Panc1 (cell line): ENCODE results near the gene TUBG2. TPM values are rescaled to one million over a fixed set of nuclear protein-coding genes. Genes with fewer than 3 reads are reported as not detected.

Experiments used
- ATAC-seq: fragments of 200-7000 bp; cut with Tn5 transposase; 2 replicates; pipeline ENCODE4 v1.9.1; 2020; ENCODE audit warnings: mild to moderate bottlenecking, moderate library complexity
- BruUV-seq: library from RNA; stranded (reverse); fragments of 400-500 nt; replicated peaks from 2 replicates; lab custom pipeline; 2021; lab: Mats Ljungman, UMichigan
- CTCF ChIA-PET: fragments of 300-600 bp; sonication (Branson Sonifier 250); formaldehyde crosslinking; loops from one replicate; lab custom pipeline; 2022; ENCODE audit warnings: antibody characterized with exemption; lab: Charles Lee
- POLR2A ChIA-PET: fragments of 300-600 bp; sonication (Branson Sonifier 250); formaldehyde crosslinking; loops from one replicate; lab custom pipeline; 2022; ENCODE audit warnings: antibody characterized with exemption; lab: Charles Lee
- DNase-seq: peaks from one replicate; pipeline ENCODE4 v3.0.0-alpha.2; 2010; ENCODE audit warnings: low read depth, low spot score
- H3K27ac ChIP-seq: 2 replicates; pipeline ENCODE4 v1.5.1; 2011; ENCODE audit warnings: mild to moderate bottlenecking, low read length, inconsistent platforms
- H3K27me3 ChIP-seq: fragments of 200-500 bp; sonication (Bioruptor generic); 2 replicates; pipeline ENCODE4 v1.6.0; 2014; ENCODE audit warnings: low read length, inconsistent platforms; ENCODE audit not compliant: control insufficient read depth, insufficient read depth
- H3K36me3 ChIP-seq: fragments of 200-500 bp; sonication (Bioruptor generic); 2 replicates; pipeline ENCODE4 v1.5.1; 2014; ENCODE audit warnings: inconsistent platforms, mild to moderate bottlenecking, low read length, moderate library complexity; ENCODE audit not compliant: control insufficient read depth, insufficient read depth
- H3K4me1 ChIP-seq: 2 replicates; pipeline ENCODE4 v1.5.1; 2011; ENCODE audit warnings: inconsistent platforms, mild to moderate bottlenecking, low read length, moderate library complexity; ENCODE audit not compliant: control insufficient read depth, insufficient read depth
- H3K4me3 ChIP-seq, 2 experiments: 2 replicates each; pipeline ENCODE4 v1.5.1; 2011 to 2012; ENCODE audit warnings: low read depth in 2 of 2, low read length in 2 of 2, mild to moderate bottlenecking in 2 of 2, inconsistent platforms in 1 of 2, moderate library complexity in 1 of 2
- H3K9me3 ChIP-seq: fragments of 200-500 bp; sonication (Bioruptor generic); 2 replicates; pipeline ENCODE4 v1.5.1; 2014; ENCODE audit warnings: low read depth, mild to moderate bottlenecking, inconsistent platforms, low read length, moderate library complexity; ENCODE audit not compliant: control insufficient read depth, insufficient read depth
- CTCF ChIP-seq: fragments of 450-650 bp; IDR thresholded peaks from 2 replicates; pipeline ENCODE4 v1.5.1; 2017; ENCODE audit warnings: mild to moderate bottlenecking
- POLR2AphosphoS5 ChIP-seq: IDR thresholded peaks from 2 replicates; pipeline ENCODE4 v1.6.1; 2012; ENCODE audit warnings: mild to moderate bottlenecking, low read depth, low read length, moderate library complexity
- REST ChIP-seq, 2 experiments: IDR thresholded peaks; 2 replicates each; pipeline ENCODE4 v1.6.1; 2011 to 2012; ENCODE audit warnings: low read depth in 2 of 2, control low read depth in 1 of 2, low read length in 1 of 2, mild to moderate bottlenecking in 1 of 2, moderate library complexity in 1 of 2; ENCODE audit not compliant: insufficient read depth in 1 of 2
- SIN3A ChIP-seq: IDR thresholded peaks from 2 replicates; pipeline ENCODE4 v1.6.1; 2012; ENCODE audit warnings: low read depth, mild to moderate bottlenecking, low read length, moderate library complexity, borderline replicate concordance; ENCODE audit not compliant: insufficient read depth
- TCF7L2 ChIP-seq: IDR thresholded peaks from 2 replicates; pipeline ENCODE4 v1.6.1; 2011; ENCODE audit warnings: mild to moderate bottlenecking, low read depth, low read length, inconsistent platforms
- in situ Hi-C: cut with HindIII; loops from 2 replicates; pipeline ENCODE4 v1.10.0; 2016; ENCODE audit warnings: low sequenced_read_pairs, low pct_unique_long_range_greater_than_20kb
- intact Hi-C: fragments of 100-400 bp; cut with micrococcal nuclease; formaldehyde crosslinking; loops from one replicate; pipeline ENCODE4 v1.10.0; 2022; ENCODE audit not compliant: unreplicated experiment
- total RNA-seq: library from RNA; stranded (reverse); gene quantifications from one replicate; pipeline ENCODE4 v1.2.1, GENCODE V29; 2021; ENCODE audit not compliant: unreplicated experiment

The TUBG2 gene
- total RNA-seq, 1 experiment from 2014 or later: 25.5 TPM

- ATAC-seq (no peak; the same call in 1 of the 2 replicates), DNase-seq (no peak)
- Histone ChIP-seq H3K27me3 (no peaks in the 10 kb centered on the region), H3K36me3 (no peaks in the 10 kb centered on the region), H3K4me3 (no peak overlapping the region), H3K27ac (no peak overlapping the region), H3K4me1 (no peaks in the 10 kb centered on the region), H3K9me3 (no peaks in the 10 kb centered on the region)
- TF ChIP-seq REST (IDR thresholded peaks at IDR 0.05; ENCODE audit: insufficient read depth in 1 of 2, low read depth in 2 of 2, low read length in 1 of 2): no peak
- intact Hi-C loops (no loop called here), in situ Hi-C loops (no loop called here)
- CTCF ChIA-PET: no interaction called here
- TSS peak; percentile 74 for BruUV-seq
- POLR2A ChIA-PET: no interaction called here
Measured at GRCh38 chr17:42692489-42692888, 33.4 kb downstream of the TUBG2 start.

- POLR2A ChIA-PET: no interaction called here
- in situ Hi-C loops: no loop called here
- Histone ChIP-seq H3K4me1 (no peaks in the 10 kb centered on the region), H3K27me3 (no peaks in the 10 kb centered on the region), H3K36me3 (no peaks in the 10 kb centered on the region), H3K4me3 (no peak overlapping the region), H3K27ac (no peak overlapping the region), H3K9me3 (no peaks in the 10 kb centered on the region)
- TF ChIP-seq TCF7L2: no peak
- TF ChIP-seq SIN3A: no peak
- no peak for TF ChIP-seq POLR2AphosphoS5
- no peak for TF ChIP-seq CTCF
- TF ChIP-seq REST (IDR thresholded peaks at IDR 0.05; ENCODE audit: insufficient read depth in 1 of 2, low read depth in 2 of 2, low read length in 1 of 2): no peak
- BruUV-seq: no TSS peak
- ATAC-seq: no peak
- DNase-seq: no peak
- CTCF ChIA-PET: no interaction called here
- intact Hi-C loops: no loop called here
Measured at GRCh38 chr17:42694524-42694923, 35.4 kb downstream of the TUBG2 start.
